NCI-H2107 treated with DMSO at 0.1 percent for 48 hours (cell line): Measurements from ENCODE around the gene USP7.
A peak's percentile ranks its signal among the peaks of the same experiment; 100 is the strongest.

Experiments
- DNase-seq: peaks from one replicate; lab custom pipeline; 2025; ENCODE audit not compliant: unreplicated experiment; lab: John Stamatoyannopoulos, UW

Gene USP7

GRCh38 chr16:8904018-8904430 lies 59.7 kb downstream of the USP7 start:
- no peak for DNase-seq

DNA sequence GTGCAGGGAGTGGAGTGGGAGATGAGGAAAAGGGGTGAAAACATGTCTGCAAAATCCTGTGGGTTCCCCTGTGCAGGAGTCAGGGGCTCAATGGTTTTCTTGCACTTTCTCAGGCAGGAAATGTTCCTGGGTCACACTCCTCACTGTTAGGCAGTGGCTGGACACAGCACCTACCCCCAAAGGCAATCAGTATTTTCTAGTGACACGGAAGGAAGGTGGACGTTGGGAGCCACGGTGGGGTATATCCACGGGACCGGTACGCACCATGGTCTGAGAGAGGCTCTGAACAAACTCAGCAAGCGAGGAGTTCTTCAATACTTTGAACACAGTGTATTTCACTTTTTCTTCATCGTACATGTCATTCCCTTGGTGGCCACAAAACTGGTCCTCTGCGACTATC lies 60.7 kb downstream of the USP7 start:
- no peak for DNase-seq

GRCh38 chr16:8901320-8901861 lies 62.3 kb downstream of the USP7 start:
- no peak for DNase-seq

GRCh38 chr16:8900343-8900742 lies 63.4 kb downstream of the USP7 start:
- DNase-seq: no peak

DNA sequence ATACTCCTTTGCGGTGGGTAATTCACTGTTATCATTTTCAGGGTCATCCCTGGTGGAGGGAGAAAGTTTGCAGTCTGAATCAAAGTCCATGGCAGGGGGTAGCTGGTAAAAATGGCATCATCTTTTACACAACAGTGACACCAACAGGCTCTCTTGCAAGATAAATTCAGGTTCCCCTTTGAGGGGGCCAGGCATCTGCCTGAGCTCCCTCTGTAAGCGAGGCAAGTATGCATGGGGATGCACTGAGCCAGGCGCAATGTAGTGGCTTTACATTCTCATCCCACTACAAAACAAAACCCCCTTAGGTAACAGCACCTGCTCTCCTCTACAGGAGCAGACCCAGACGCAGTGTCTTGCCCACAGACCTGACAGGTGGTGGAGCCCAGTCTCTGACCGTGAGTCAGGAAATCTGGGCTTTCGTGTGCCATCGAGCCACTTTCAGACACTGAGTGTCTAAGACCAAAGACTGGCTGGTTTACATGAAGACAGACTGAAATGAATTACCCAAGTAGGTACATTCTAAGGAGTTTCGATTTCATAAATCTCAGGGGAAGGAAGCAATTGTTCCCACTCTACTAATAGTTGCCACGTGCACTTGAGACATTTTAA lies 63.9 kb downstream of the USP7 start:
- DNase-seq: no peak

DNA sequence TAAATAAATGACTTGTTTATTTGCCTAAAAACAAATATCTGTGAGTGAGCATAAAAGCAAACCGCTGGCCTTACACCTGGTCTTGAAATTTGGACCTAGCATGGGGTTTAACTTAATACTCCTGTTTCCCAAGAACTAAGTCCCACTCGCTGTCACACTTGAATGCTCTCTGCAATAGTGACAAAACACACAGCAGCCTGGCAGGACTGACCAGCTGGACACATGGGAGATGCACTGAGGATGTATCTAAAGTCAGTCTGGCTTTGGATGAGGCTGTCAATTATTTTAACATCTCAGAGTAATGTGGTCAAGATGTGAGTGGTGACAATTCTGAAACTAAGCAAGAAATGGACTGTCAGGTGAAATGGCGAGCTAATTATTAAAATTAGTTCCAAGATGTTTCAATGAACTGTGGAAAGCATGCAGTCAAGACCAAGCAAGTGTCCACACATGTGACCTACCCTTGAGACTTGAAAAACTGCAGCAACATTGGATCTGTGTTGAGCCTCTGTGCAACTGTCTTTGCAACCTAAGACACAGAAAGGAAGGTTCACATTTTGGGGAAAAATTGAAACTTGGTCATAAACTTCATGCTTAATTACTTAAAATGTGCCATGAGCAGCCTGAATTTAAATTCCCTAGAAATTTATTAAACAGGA lies 64.9 kb downstream of the USP7 start:
- no peak for DNase-seq

- no peak for DNase-seq
Measured at GRCh38 chr16:8894736-8895334, 68.9 kb downstream of the USP7 start.

GRCh38 chr16:8893976-8894690 lies 69.6 kb downstream of the USP7 start:
- no peak for DNase-seq

GRCh38 chr16:8893426-8893825 lies 70.3 kb downstream of the USP7 start:
- DNase-seq: no peak

DNA sequence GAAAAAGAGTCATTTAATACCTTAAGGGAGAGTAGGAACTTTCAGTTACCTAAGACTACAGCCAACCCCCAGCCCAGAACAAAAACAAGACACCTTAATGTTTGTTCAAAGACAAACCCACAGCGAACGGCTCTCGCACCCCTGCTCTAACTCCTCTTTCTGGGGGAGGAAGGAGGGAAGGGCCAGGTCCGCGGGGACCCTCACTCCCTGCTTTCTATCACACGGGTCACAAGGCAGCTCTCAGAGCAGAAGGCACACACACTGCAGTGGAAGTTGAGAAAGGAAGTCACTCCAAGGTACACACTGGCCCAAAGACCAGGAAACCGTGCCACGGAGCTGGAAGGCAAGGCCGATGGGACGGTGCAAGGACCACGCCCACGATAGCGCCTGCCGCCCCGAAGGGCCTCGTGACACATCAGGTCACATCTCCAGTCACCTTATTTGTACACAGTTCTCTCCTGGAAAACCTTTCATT lies 71.6 kb downstream of the USP7 start:
- no peak for DNase-seq

GRCh38 chr16:8890549-8890921 lies 73.2 kb downstream of the USP7 start:
- DNase-seq: no peak

DNA sequence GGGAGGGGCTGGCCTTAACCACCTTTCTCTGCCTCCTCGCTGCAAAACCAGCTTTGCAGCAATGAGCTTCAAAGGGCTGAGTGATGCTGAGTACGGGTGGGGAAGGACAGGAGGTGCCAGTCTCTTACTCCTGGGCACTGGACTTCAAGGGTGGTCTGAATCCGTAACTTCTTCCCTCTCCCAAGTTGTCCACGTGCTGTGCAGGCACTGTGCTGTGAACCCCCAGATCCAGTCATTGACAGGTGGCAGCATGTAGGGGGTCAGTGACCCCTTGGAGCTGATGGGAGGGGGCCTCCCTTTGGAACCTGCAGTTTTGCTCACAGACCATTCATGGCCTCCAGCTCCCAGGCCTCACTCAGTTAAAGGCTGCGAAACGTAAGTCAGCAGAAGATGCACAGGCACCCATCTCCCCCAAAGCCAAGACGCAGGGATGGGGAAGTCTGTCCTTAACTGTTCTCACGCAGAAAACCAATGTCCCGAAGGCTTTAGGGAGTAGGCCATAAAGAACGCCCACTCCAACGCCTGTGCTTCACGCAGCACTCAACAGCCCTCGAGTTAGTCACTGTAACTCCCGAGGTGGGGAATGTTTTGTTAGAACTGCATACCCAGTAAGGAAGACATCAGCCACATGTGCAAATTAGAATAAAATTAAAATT lies 73.7 kb downstream of the USP7 start:
- DNase-seq: no peak

- no peak for DNase-seq
Measured at GRCh38 chr16:8888951-8889892, 74.5 kb downstream of the USP7 start.

- DNase-seq: no peak
Measured at GRCh38 chr16:8887952-8888560, 75.7 kb downstream of the USP7 start.

DNA sequence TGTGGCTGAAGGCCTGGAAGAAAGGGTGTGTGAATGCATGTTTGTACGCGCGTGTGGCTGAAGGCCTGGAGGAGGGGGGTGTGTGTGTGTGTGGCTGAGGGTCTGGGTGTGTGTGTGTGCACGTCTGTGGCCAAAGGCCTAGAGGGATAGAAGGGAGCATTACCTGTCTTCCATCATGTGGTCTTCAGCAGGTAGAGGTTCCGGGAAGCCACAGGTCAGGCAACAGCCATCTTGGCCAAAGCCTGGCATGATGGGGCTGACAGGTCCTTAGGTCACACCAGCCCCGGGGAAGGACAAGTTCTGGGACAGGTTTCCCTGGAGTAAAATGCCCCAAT lies 76.3 kb downstream of the USP7 start:
- no peak for DNase-seq

DNA sequence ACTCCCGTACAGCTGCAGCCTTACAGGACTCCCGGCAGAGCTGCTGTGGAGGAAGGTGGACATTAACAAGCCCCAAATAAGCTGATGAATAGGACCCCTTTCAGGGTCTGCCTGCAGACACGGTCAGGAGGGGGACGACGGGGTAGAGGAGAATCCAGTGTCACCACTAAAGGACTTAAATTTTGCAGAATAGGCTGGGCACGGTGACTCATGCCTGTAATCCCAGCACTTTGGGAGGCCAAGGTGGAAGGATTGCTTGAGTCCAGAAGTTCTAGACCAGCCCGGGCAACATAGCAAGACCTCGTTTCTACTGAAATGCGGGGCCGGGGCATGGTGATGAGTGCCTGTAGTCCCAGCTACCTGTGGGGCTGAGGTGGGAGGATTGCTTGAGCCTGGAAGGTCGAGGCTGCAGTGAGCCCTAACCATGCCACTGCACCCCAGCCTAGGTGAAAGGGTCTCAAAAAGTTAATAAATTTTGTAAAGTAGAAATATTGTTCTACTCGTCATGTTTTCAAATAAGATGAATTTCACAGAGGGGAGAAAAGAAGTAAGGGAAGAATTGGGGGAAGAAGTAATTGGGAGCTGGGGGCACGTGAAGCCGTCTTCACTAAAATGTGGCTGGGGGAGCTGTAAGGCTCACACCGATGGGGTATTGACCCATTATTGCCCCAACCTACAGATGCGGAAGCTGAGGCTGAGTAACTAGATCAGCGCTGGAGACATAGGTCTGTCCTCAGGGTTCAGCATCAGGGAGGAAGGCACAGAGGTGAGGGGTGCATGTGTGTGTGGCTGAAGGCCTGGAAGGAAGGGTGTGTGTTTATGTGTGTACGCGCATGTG lies 76.9 kb downstream of the USP7 start:
- DNase-seq: no peak

DNA sequence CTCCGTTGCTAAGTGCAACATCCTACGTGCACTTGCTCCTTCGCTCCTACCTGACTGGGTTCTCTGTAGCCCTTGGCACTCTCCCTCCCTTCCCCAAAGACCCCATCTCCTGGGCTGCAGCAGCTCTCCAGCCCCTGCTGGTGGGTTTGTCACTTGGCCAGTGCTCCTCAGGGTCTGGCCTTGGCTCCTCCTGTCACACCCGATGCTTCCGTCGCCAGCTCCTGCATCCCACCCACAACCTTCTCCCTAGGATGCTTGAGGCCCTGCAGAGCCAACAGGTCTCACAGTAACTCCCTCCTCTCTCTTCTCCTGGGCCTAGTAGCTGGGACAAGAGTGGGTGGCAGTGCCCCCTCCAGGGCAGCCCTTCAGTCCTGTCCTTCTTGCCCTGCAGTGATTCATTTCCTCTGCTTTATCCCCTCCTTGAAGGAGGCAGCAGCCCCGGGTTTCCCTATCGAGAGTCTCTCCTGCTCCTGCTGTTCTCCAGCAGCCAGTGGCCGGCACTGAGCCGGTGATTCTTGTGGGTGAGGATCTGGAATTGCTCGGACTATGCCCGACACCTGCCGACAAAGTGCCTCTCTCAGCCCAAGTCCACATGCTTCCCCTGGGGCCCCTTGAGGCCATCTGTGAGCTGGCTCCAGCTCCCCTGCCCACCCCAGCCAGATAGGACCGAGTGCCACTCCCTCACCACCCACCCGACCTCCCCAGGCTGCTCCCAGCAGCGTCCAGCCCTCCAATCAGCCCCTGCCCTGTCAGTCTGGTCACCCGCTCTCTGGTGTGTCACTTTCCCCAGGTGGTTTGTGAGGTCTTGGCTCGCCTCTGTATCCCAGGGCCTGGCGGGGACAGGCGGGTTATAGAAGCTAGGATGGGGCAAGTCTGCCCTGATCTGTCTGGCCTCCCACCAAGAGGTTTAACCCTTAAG lies 77.8 kb downstream of the USP7 start:
- peak; percentile 14 for DNase-seq
